GM12878 (cell line): ENCODE results near the gene GEMIN5. TPM values are rescaled to one million over a fixed set of nuclear protein-coding genes. Genes with fewer than 3 reads are reported as not detected.

Source experiments
- ATAC-seq: fragments of 200-7000 bp; cut with Tn5 transposase; 3 replicates; pipeline ENCODE4 v1.9.1; 2020; ENCODE audit warnings: mild to moderate bottlenecking, moderate library complexity
- BruUV-seq: library from RNA; stranded (reverse); fragments of 400-500 nt; replicated peaks from 2 replicates; lab custom pipeline; 2021; lab: Mats Ljungman, UMichigan
- CTCF ChIA-PET: fragments of 300-600 bp; sonication (Branson Sonifier 250); formaldehyde crosslinking; extraction: SDS; loops from one replicate; lab custom pipeline; 2021; ENCODE audit warnings: inconsistent platforms; lab: Yijun Ruan, JAX
- POLR2A ChIA-PET: fragments of 350-600 bp; formaldehyde crosslinking; extraction: SDS; loops from one replicate; lab custom pipeline; 2021; ENCODE audit warnings: inconsistent platforms; lab: Charles Lee
- RAD21 ChIA-PET: fragments of 300-600 bp; sonication (Branson Sonifier 250); formaldehyde crosslinking; loops from one replicate; lab custom pipeline; 2023; ENCODE audit warnings: antibody characterized with exemption; ENCODE audit not compliant: unreplicated experiment; lab: Charles Lee
- SMC1A ChIA-PET: fragments of 300-600 bp; sonication (Branson Sonifier 250); formaldehyde crosslinking; loops from one replicate; lab custom pipeline; 2023; ENCODE audit not compliant: unreplicated experiment, uncharacterized antibody; lab: Charles Lee
- DNase-seq: peaks from one replicate; pipeline ENCODE4 v3.0.0-alpha.2; 2011; ENCODE audit warnings: low read depth, low spot score
- FAIRE-seq: peaks from 3 replicates; lab custom pipeline; 2011; peaks lifted over from hg19 to GRCh38; lab: Jason Lieb, UNC
- H2AFZ ChIP-seq: 2 replicates; pipeline ENCODE4 v1.6.0; 2011; ENCODE audit warnings: low read depth, low read length, control low read depth; ENCODE audit not compliant: control insufficient read depth
- H3K27ac ChIP-seq: 2 replicates; pipeline ENCODE4 v1.5.1; 2011; ENCODE audit warnings: control low read depth; ENCODE audit not compliant: control insufficient read depth, insufficient read depth
- H3K27me3 ChIP-seq, 2 experiments: replicated peaks in 1 of 2; 2 replicates each; pipeline versions ENCODE4 v1.6.0 to v1.6.1; 2011; ENCODE audit warnings: low read length in 1 of 2; ENCODE audit not compliant: control insufficient read depth in 2 of 2, insufficient read depth in 2 of 2
- H3K36me3 ChIP-seq, 2 experiments: 2 replicates each; pipeline ENCODE4 v1.5.1; 2011; ENCODE audit warnings: low read length in 1 of 2; ENCODE audit not compliant: control insufficient read depth in 2 of 2, insufficient read depth in 2 of 2
- H3K4me1 ChIP-seq: 2 replicates; pipeline ENCODE4 v1.6.1; 2011; ENCODE audit warnings: mild to moderate bottlenecking, low read length, moderate library complexity, mixed read lengths; ENCODE audit not compliant: control insufficient read depth, insufficient read depth
- H3K4me2 ChIP-seq: 2 replicates; pipeline ENCODE4 v1.6.0; 2011; ENCODE audit warnings: control low read depth; ENCODE audit not compliant: control insufficient read depth, insufficient read depth
- H3K4me3 ChIP-seq: fragments of 200-600 bp; sonication (generic); 2 replicates; pipeline ENCODE4 v1.5.1; 2016
- H3K79me2 ChIP-seq: 2 replicates; pipeline ENCODE4 v1.6.0; 2011; ENCODE audit warnings: low read length; ENCODE audit not compliant: control insufficient read depth, insufficient read depth
- H3K9ac ChIP-seq: 2 replicates; pipeline ENCODE4 v1.8.0; 2011; ENCODE audit warnings: low read length, control low read depth, mixed read lengths; ENCODE audit not compliant: control insufficient read depth, insufficient read depth
- H3K9me3 ChIP-seq: replicated peaks from 3 replicates; pipeline ENCODE4 v1.5.1; 2011; ENCODE audit warnings: mild to moderate bottlenecking, low read length; ENCODE audit not compliant: control insufficient read depth, insufficient read depth
- H4K20me1 ChIP-seq: 2 replicates; pipeline ENCODE4 v1.6.0; 2011; ENCODE audit not compliant: control insufficient read depth, insufficient read depth
- DPF2 ChIP-seq: fragments of 450-650 bp; IDR thresholded peaks from 2 replicates; pipeline ENCODE4 v1.6.1; 2017; ENCODE audit warnings: mild to moderate bottlenecking
- GATAD2B ChIP-seq: fragments of 450-650 bp; conservative IDR thresholded peaks from 2 replicates; pipeline ENCODE4 v1.6.1; 2017; ENCODE audit warnings: low read depth, mild to moderate bottlenecking, moderate library complexity
- NFYB ChIP-seq: IDR thresholded peaks from 2 replicates; pipeline ENCODE4 v1.6.1; 2011; ENCODE audit warnings: low read depth, mild to moderate bottlenecking, low read length, improper control_type of control experiment, moderate library complexity; ENCODE audit not compliant: insufficient read depth
- NR2F1 ChIP-seq: fragments of 450-650 bp; conservative IDR thresholded peaks from 2 replicates; pipeline ENCODE4 v1.6.1; 2017; ENCODE audit warnings: mild to moderate bottlenecking
- SUZ12 ChIP-seq: fragments of 200-600 bp; sonication (generic); IDR thresholded peaks from one replicate; pipeline ENCODE4 v1.6.1; 2018; ENCODE audit warnings: antibody characterized with exemption, mild to moderate bottlenecking; ENCODE audit not compliant: unreplicated experiment
- WGBS: methylation state at CpG from one replicate; pipeline ENCODE4 v1.1.6; 2016; ENCODE audit warnings: low lambda C conversion rate; ENCODE audit not compliant: insufficient replicate concordance, insufficient coverage; ENCODE audit errors: missing lambda C conversion rate; 5-methylcytosine and 5-hydroxymethylcytosine counted together
- in situ Hi-C: fragments of 300-500 bp; cut with MboI; formaldehyde crosslinking; loops from 9 replicates; pipeline ENCODE4 v1.14.3; 2018; ENCODE audit warnings: mixed read lengths
- intact Hi-C: fragments of 100-400 bp; cut with micrococcal nuclease; formaldehyde crosslinking; loops from one replicate; pipeline ENCODE4 v1.14.2; 2022; ENCODE audit not compliant: unreplicated experiment
- polyA plus RNA-seq, 11 experiments: library from polyadenylated mRNA; depleted of rRNA in 4 of 11; unstranded in 6 of 11; stranded (reverse) in 5 of 11; fragments of >200 nt; fragmentation: Nextera tagmentation in 4 of 11; fragmentation: Illumina TruSeq in 1 of 11; extraction: Ambion mirVana in 4 of 11; extraction: Trizol in 1 of 11; gene quantifications; 1 replicate in 1 of 11; 2 replicates in 10 of 11; pipeline versions ENCODE4 v1.2.1 to v1.2.3, GENCODE V29; 2011 to 2016; ENCODE audit warnings: inconsistent platforms in 2 of 11, missing spikeins in 2 of 11, low read depth in 1 of 11
- total RNA-seq, 4 experiments: library from RNA; depleted of rRNA in 3 of 4; stranded (reverse); fragments of >200 nt in 3 of 4; fragmentation: Illumina TruSeq in 1 of 4; extraction: Trizol in 1 of 4; gene quantifications; 2 replicates each; pipeline versions ENCODE4 v1.2.1 to v1.2.3, GENCODE V29; 2013 to 2021
- TF ChIP-seq, protein P1 (sequence below): fragments of 450-650 bp; IDR thresholded peaks from 2 replicates; pipeline ENCODE4 v1.6.1; 2014; ENCODE audit warnings: mild to moderate bottlenecking

GEMIN5 gene
- total and polyA plus RNA-seq, 10 of the 15 experiments (the other 5 are each of a cell fraction or from before 2014, with no cell fraction given) = 6.3 to 29.8 (median 23.3) TPM

DNA sequence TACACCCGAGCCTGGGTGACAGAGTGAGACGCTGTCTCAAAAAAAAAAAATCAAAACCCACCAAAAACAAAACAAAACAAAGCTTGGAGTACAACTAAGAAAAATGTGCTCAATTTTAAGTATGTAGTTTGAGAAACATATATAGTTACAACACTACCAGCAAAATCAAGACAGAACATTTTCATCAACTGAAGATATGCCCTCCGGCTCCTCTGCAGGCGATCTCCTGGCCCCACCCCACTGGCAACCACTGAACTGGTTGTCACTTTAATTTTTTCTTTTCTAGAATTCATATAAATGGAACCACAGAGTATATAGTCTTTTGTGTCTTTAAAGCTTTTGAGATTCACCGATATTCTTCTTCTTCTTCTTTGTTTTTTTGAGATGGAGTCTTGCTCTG lies 44.6 kb downstream of the GEMIN5 start:
- Histone ChIP-seq H3K27me3 (no peaks in the 10 kb centered on the region), H3K36me3 (peaks cover 16 to 30% of the 10 kb centered on the region in 2 experiments), H4K20me1 (no peaks in the 10 kb centered on the region), H3K4me2 (no peak overlapping the region), H2AFZ (no peak overlapping the region), H3K9me3 (no peaks in the 10 kb centered on the region), H3K4me3 (no peak overlapping the region), H3K9ac (no peak overlapping the region), H3K27ac (no peak overlapping the region), H3K4me1 (no peaks in the 10 kb centered on the region), H3K79me2 (no peaks in the 10 kb centered on the region)
- RAD21 ChIA-PET = interaction anchor here (0.6 kb wide), 1 partner anchor 16 kb away, joined by 3 read pairs; no protein-coding TSS in a partner anchor
- ATAC-seq (no peak), DNase-seq (no peak), FAIRE-seq (no peak)
- in situ Hi-C loops = no loop called here
- SMC1A ChIA-PET = interaction anchor here (0.6 to 1.3 kb wide), 4 partner anchors 10 to 1466 kb away, joined by 3 to 6 read pairs (median 4); no protein-coding TSS in a partner anchor
- intact Hi-C loops = no loop called here
- POLR2A ChIA-PET = no interaction called here
- 91% methylated on average over 5 of the region's 5 CpGs for whole genome bisulfite sequencing
- CTCF ChIA-PET = no interaction called here
- TF ChIP-seq SUZ12 (no peak), NR2F1 (no peak), NFYB (no peak)
- TF ChIP-seq, protein P1, sequence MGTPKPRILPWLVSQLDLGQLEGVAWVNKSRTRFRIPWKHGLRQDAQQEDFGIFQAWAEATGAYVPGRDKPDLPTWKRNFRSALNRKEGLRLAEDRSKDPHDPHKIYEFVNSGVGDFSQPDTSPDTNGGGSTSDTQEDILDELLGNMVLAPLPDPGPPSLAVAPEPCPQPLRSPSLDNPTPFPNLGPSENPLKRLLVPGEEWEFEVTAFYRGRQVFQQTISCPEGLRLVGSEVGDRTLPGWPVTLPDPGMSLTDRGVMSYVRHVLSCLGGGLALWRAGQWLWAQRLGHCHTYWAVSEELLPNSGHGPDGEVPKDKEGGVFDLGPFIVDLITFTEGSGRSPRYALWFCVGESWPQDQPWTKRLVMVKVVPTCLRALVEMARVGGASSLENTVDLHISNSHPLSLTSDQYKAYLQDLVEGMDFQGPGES = no peak
- BruUV-seq = no TSS peak

DNA sequence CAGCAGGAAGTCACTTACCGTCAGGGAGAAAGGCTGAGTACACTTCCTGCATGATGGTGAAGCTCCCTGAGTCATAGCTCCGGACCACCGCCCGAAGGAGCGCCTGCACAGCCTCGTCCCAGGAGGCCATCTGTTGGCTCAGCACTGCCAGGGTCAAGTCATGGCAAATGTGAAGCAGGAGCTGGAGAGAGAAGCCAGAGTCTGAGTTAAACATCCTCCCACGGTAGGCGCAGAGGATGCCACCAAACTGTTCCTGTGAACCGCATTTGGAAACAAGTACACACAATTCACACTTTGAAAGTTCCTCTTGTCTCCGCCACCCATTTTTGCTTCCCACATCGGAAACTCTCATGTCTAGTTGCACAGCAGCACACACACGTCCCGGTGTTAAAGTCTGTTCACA lies 45.6 kb downstream of the GEMIN5 start:
- Histone ChIP-seq H2AFZ (no peak overlapping the region), H3K4me2 (no peak overlapping the region), H3K9ac (no peak overlapping the region), H3K79me2 (no peaks in the 10 kb centered on the region), H3K4me1 (no peaks in the 10 kb centered on the region), H3K9me3 (no peaks in the 10 kb centered on the region), H3K36me3 (peaks cover 18 to 32% of the 10 kb centered on the region in 2 experiments), H4K20me1 (no peaks in the 10 kb centered on the region), H3K27me3 (no peaks in the 10 kb centered on the region), H3K27ac (no peak overlapping the region), H3K4me3 (no peak overlapping the region)
- TF ChIP-seq GATAD2B (no peak), DPF2 (no peak)
- DNase-seq (no peak), ATAC-seq (no peak), FAIRE-seq (no peak)
- intact Hi-C loops (no loop called here), in situ Hi-C loops (no loop called here)
- CTCF ChIA-PET = no interaction called here
- POLR2A ChIA-PET = interaction anchor here (0.6 kb wide), 1 partner anchor 242 kb away, joined by 6 read pairs; no protein-coding TSS in a partner anchor
- SMC1A ChIA-PET = no interaction called here
- 87% methylated on average over 13 of the region's 13 CpGs for WGBS
- RAD21 ChIA-PET = interaction anchor here (0.6 kb wide), 1 partner anchor 15 kb away, joined by 3 read pairs; no protein-coding TSS in a partner anchor
- no TSS peak for BruUV-seq
